GM10266 (cell line): ENCODE measurements around the gene S1PR3.

Experiments
- DNase-seq: peaks from one replicate; pipeline ENCODE4 v3.0.0; 2012; ENCODE audit errors: extremely low spot score
- CTCF ChIP-seq: IDR thresholded peaks from 2 replicates; pipeline ENCODE4 v1.5.1; 2012; ENCODE audit warnings: mild to moderate bottlenecking, low read depth; ENCODE audit not compliant: control insufficient read depth, insufficient read depth; ENCODE audit errors: missing control alignments

Gene S1PR3

GRCh38 chr9:88978034-88978433, 13.2 kb upstream of the S1PR3 start:
- no peak for DNase-seq
- TF ChIP-seq CTCF = no peak

GRCh38 chr9:88979021-88979420, 12.2 kb upstream of the S1PR3 start:
- no peak for TF ChIP-seq CTCF
- no peak for DNase-seq

GRCh38 chr9:88979791-88980190, 11.5 kb upstream of the S1PR3 start:
- no peak for DNase-seq
- TF ChIP-seq CTCF = no peak

GRCh38 chr9:88980740-88981203, 10.5 kb upstream of the S1PR3 start:
- DNase-seq = no peak
- TF ChIP-seq CTCF = no peak

GRCh38 chr9:88983865-88984542, 7.3 kb upstream of the S1PR3 start:
- DNase-seq = no peak
- no peak for TF ChIP-seq CTCF

GRCh38 chr9:88984543-88984883, 6.8 kb upstream of the S1PR3 start:
- no peak for TF ChIP-seq CTCF
- no peak for DNase-seq

GRCh38 chr9:88985616-88986015, 5.7 kb upstream of the S1PR3 start:
- DNase-seq = no peak
- TF ChIP-seq CTCF = no peak
